ENCODE measurements around the gene ARX. TPM values are rescaled to one million over a fixed set of nuclear protein-coding genes. Genes with fewer than 3 reads are reported as not detected.

ARX gene
- total RNA-seq (2022; extraction: Qiagen RNA extraction): 0.34 to 0.59 TPM (median 0.48 TPM) in 5 replicates

GRCh38 chrX:25015486-25016360, at the start of gene ARX:
TSS of gene ARX (minus strand) at chrX:25015965. CDS start at chrX:25015737, 228 bp downstream.

All from A549 treated with Mapracorat at 1 μM for 4 hours (cell line).